22Rv1 (cell line): ENCODE results near the gene GUCY1B1.

Experiments used
- ZFX ChIP-seq: fragments of 450-650 bp; IDR thresholded peaks from 2 replicates; pipeline ENCODE4 v1.6.1; 2017; ENCODE audit warnings: antibody characterized with exemption, borderline replicate concordance
- TF ChIP-seq, protein P1 (sequence below): fragments of 450-650 bp; IDR thresholded peaks from 2 replicates; pipeline ENCODE4 v1.5.1; 2017; ENCODE audit warnings: mild to moderate bottlenecking

DNA sequence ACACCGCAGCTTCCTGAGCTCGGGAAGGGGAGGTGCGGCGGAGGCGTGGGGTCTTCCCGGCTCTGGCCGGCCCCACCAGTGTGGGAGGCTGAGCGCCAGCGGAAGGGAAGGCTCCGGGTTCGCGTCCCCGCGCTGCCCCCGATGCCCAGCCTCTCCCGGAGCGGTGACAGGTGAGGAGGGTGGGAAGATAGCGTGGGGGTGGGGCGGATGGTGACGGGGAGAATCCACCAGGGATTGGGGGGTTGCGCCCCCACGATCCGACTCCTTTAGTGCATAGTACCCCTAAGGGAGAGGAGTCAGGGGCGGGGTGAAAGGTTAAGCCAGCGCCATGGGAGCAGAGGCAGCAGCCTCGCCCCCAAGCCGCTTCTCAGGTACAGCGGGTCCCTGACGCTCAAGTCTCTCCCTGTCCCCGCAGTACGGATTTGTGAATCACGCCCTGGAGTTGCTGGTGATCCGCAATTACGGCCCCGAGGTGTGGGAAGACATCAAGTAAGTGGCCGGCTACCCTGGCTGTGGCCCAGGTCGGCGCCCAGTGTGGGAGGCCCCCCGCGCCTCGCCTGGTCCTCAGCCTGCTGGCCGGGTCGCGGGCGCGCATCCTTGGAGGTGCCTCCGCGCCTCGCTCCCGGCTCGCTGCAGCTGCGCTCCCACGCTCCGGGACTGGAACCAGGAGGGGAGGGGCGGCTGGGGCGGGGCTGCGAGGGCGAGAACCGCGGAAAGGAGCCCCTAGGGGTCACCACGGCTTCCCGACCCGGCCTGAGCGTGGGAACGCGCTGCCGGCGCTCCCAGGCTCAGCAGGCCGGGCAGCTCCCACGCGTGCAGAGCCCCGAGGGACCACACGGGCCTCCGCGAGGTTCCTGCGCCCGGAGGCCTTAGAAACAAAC lies 791 bp downstream of the GUCY1B1 start:
- TF ChIP-seq, protein P1, sequence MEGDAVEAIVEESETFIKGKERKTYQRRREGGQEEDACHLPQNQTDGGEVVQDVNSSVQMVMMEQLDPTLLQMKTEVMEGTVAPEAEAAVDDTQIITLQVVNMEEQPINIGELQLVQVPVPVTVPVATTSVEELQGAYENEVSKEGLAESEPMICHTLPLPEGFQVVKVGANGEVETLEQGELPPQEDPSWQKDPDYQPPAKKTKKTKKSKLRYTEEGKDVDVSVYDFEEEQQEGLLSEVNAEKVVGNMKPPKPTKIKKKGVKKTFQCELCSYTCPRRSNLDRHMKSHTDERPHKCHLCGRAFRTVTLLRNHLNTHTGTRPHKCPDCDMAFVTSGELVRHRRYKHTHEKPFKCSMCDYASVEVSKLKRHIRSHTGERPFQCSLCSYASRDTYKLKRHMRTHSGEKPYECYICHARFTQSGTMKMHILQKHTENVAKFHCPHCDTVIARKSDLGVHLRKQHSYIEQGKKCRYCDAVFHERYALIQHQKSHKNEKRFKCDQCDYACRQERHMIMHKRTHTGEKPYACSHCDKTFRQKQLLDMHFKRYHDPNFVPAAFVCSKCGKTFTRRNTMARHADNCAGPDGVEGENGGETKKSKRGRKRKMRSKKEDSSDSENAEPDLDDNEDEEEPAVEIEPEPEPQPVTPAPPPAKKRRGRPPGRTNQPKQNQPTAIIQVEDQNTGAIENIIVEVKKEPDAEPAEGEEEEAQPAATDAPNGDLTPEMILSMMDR: no peak
- no peak for TF ChIP-seq ZFX
